ENCODE data around the gene PLXNA4.

The PLXNA4 gene

GRCh38 chr7:132243051-132243450, 333.2 kb downstream of the PLXNA4 start:
- no peak for DNase-seq (ENCODE audit: low read depth in 2 of 2)

GRCh38 chr7:132242192-132242812, 334.0 kb downstream of the PLXNA4 start:
- no peak for DNase-seq (ENCODE audit: low read depth in 2 of 2)

GRCh38 chr7:132240821-132241422, 335.3 kb downstream of the PLXNA4 start:
- DNase-seq (ENCODE audit: low read depth in 2 of 2): no peak

GRCh38 chr7:132240262-132240661, 336.0 kb downstream of the PLXNA4 start:
- DNase-seq (ENCODE audit: low read depth in 2 of 2): no peak

GRCh38 chr7:132239422-132239994, 336.8 kb downstream of the PLXNA4 start:
- no peak for DNase-seq (ENCODE audit: low read depth in 2 of 2)

- DNase-seq (ENCODE audit: low read depth in 2 of 2): no peak
Measured at GRCh38 chr7:132234711-132235110, 341.6 kb downstream of the PLXNA4 start.

GRCh38 chr7:132232406-132232805, 343.9 kb downstream of the PLXNA4 start:
- DNase-seq (ENCODE audit: low read depth in 2 of 2): no peak

GRCh38 chr7:132230462-132230861, 345.8 kb downstream of the PLXNA4 start:
- no peak for DNase-seq (ENCODE audit: low read depth in 2 of 2)

GRCh38 chr7:132228240-132228639, 348.0 kb downstream of the PLXNA4 start:
- DNase-seq (ENCODE audit: low read depth in 2 of 2): no peak

- no peak for DNase-seq (ENCODE audit: low read depth in 2 of 2)
Measured at GRCh38 chr7:132226957-132227290, 349.3 kb downstream of the PLXNA4 start.

- no peak for DNase-seq (ENCODE audit: low read depth in 2 of 2)
Measured at GRCh38 chr7:132226046-132226956, 350.0 kb downstream of the PLXNA4 start.

- DNase-seq (ENCODE audit: low read depth in 2 of 2): no peak
Measured at GRCh38 chr7:132225216-132226030, 350.8 kb downstream of the PLXNA4 start.

GRCh38 chr7:132221356-132221755, 354.9 kb downstream of the PLXNA4 start:
- no peak for DNase-seq (ENCODE audit: low read depth in 2 of 2)

- no peak for DNase-seq (ENCODE audit: low read depth in 2 of 2)
Measured at GRCh38 chr7:132220060-132220459, 356.2 kb downstream of the PLXNA4 start.

GRCh38 chr7:132218876-132219275, 357.4 kb downstream of the PLXNA4 start:
- no peak for DNase-seq (ENCODE audit: low read depth in 2 of 2)

- no peak for DNase-seq (ENCODE audit: low read depth in 2 of 2)
Measured at GRCh38 chr7:132216847-132217525, 359.3 kb downstream of the PLXNA4 start.

- no peak for DNase-seq (ENCODE audit: low read depth in 2 of 2)
Measured at GRCh38 chr7:132214452-132214851, 361.8 kb downstream of the PLXNA4 start.

GRCh38 chr7:132213583-132213982, 362.7 kb downstream of the PLXNA4 start:
- DNase-seq (ENCODE audit: low read depth in 2 of 2): no peak

- no peak for DNase-seq (ENCODE audit: low read depth in 2 of 2)
Measured at GRCh38 chr7:132211971-132212370, 364.3 kb downstream of the PLXNA4 start.

GRCh38 chr7:132210821-132211220, 365.4 kb downstream of the PLXNA4 start:
- DNase-seq (ENCODE audit: low read depth in 2 of 2): no peak

- DNase-seq (ENCODE audit: low read depth in 2 of 2): no peak
Measured at GRCh38 chr7:132207782-132208181, 368.5 kb downstream of the PLXNA4 start.
